Activated naive CD8-positive, alpha-beta T cell treated with anti-CD3 and anti-CD28 coated beads, Interleukin-2, amount 10 ng/mL, durations not matched to agents 7 days and 5 days (primary cell): ENCODE results near the gene SLC25A47. TPM values are rescaled to one million over a fixed set of nuclear protein-coding genes. Genes with fewer than 3 reads are reported as not detected.
"Not testable (repeated sequence)": the region's sequence is repeated elsewhere in the genome, so short reads cannot be mapped to it uniquely, and the experiment has no call there.

Experiments used
- ATAC-seq: fragments of 150-1000 bp; cut with Tn5 transposase; one replicate; pipeline ENCODE4 v1.10.0; 2021; ENCODE audit warnings: low read depth, moderate library complexity
- POLR2A ChIA-PET: fragments of 350-600 bp; sonication (Branson Sonifier 250); formaldehyde crosslinking; loops from one replicate; lab custom pipeline; 2021; ENCODE audit warnings: antibody characterized with exemption; lab: Charles Lee
- DNase-seq: peaks from one replicate; pipeline ENCODE4 v3.0.0; 2021
- H3K27ac Mint-ChIP-seq: one replicate; pipeline ENCODE4 v1.8.0; 2022; ENCODE audit warnings: mild to moderate bottlenecking, mixed read lengths
- H3K27me3 Mint-ChIP-seq: one replicate; pipeline ENCODE4 v1.8.0; 2022; ENCODE audit warnings: mild to moderate bottlenecking, moderate library complexity, mixed read lengths
- H3K36me3 Mint-ChIP-seq: one replicate; pipeline ENCODE4 v1.8.0; 2021; ENCODE audit warnings: mild to moderate bottlenecking, mixed read lengths
- H3K4me1 Mint-ChIP-seq: one replicate; pipeline ENCODE4 v1.8.0; 2021; ENCODE audit warnings: mixed read lengths
- H3K4me3 Mint-ChIP-seq: one replicate; pipeline ENCODE4 v1.8.0; 2022; ENCODE audit warnings: mild to moderate bottlenecking, moderate library complexity, mixed read lengths
- H3K9me3 Mint-ChIP-seq: one replicate; pipeline ENCODE4 v1.8.0; 2021; ENCODE audit warnings: mixed read lengths
- total RNA-seq, 2 experiments: library from RNA; stranded (reverse); gene quantifications; one replicate each; pipeline ENCODE4 v1.2.3, GENCODE V29; 2021

The SLC25A47 gene
- total RNA-seq, 2 experiments from 2014 or later: not detected

- Mint-ChIP-seq H3K9me3 (no peaks in the 10 kb centered on the region), H3K27me3 (peaks cover 19% of the 10 kb centered on the region), H3K4me3 (peak overlapping the region; percentile 80), H3K36me3 (no peaks in the 10 kb centered on the region), H3K27ac (peak overlapping the region; percentile 50), H3K4me1 (peaks cover 10% of the 10 kb centered on the region)
- DNase-seq (peak; percentile 56), ATAC-seq (peak; percentile 8)
- POLR2A ChIA-PET: interaction anchor here (1.1 kb wide), 1 partner anchor 72 kb away, joined by 3 read pairs; no protein-coding TSS in a partner anchor
These were observed 17.6 kb upstream of the SLC25A47 start for GRCh38 chr14:100305324-100306100.

DNA sequence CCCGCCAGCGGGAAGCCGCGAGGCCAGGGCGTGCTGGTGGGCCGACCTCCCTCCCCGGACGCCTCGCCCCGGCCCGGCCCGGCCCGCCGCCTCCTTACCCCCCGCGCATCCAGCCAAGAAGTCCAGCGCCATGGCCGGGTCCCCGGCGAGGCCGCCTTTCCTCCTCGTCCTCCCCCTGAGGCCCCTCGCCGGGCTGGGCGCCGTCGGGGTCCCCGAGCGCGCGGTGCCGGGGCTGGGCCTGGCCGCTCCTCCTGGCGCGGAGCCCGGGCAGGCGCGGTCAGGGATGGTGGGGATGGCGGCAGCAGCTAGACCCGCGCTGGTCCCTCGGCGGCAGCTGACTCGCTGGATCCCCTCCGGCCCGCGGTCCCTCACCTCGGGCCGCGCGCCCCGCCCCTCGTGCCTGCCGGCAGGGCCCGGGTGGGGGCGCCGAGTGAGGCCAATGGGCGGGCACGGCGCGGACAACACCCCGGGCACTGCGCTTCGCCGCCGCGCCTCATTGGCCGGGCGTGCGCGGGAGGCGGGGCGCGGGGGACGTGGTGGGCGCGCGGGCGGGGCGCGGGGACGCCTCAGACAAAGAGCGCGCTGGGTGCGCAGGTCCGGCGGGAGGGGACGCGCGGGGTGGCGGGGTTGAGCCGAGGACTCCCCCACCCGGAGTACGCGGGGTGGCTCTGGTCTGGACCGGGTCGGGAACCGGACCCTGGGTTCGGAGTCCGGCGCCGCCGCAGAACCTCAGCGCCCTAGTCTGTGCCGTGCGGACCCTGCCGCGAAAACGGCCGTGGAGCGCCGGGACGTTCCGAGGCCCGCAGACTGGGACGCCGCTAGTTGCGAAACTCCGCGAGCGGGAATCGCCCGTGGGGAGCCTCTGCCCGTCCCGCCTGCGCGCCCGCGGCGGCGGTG, 16.8 kb upstream of the SLC25A47 start, which contains the start of gene SLC25A29:
SLC25A29 (minus strand) TSS at position 344 of the 897 bp plus-strand sequence; CDS start at position 132, 212 bp downstream.
- Mint-ChIP-seq H3K9me3 (no peaks in the 10 kb centered on the region), H3K36me3 (no peaks in the 10 kb centered on the region), H3K27ac (no peak within 1 kb of the TSS), H3K4me1 (peaks cover 10% of the 10 kb centered on the region), H3K27me3 (peaks cover 23% of the 10 kb centered on the region), H3K4me3 (peak within 1 kb of the TSS; percentile 80)
- peak; percentile 87 for DNase-seq
- ATAC-seq: peak; percentile 90
- POLR2A ChIA-PET: interaction anchor here (0.6 kb wide), 1 partner anchor 69 kb away, joined by 3 read pairs; a partner anchor contains a TSS

DNA sequence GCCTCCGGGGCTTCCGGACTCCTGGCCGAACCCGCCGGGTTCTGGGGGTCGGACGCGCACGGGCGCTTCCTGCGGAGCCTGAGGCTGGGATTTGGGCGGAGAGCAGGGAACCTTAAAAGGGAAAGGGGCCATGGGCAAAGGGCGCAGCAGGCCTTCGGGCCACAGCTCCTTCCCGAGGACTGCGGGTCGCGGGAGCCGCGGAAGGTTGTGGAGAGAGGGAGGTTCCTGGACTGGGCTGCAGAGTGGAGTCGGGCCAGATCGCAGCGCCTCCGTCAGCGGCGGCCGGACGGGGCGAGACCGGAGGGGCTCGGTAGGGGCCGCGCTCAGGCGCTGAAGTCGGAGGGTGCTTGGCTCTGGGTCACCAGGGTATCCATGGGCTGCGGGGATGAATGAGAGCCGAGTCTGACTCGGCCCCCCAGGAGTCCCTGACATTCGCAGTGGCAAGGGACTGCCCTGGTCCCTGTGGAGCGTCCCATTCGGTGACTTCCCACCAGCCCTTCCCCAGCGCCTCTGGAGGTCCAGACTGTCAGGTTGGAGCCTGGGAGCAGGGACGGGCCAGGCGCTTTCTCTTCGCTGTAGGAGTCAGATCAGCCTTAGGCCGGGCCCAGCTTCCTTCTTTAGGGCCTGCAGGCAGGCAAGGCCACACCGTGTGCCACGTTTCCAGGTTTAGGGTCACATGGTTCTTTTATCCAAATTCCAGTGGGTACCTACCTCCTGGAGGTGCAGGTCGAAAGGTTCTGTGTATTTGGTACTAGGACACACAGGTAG, 16.0 kb upstream of the SLC25A47 start:
- Mint-ChIP-seq H3K9me3 (no peaks in the 10 kb centered on the region), H3K36me3 (no peaks in the 10 kb centered on the region), H3K27ac (no peak overlapping the region), H3K4me3 (peak overlapping the region; percentile 73), H3K27me3 (peaks cover 29% of the 10 kb centered on the region), H3K4me1 (peaks cover 10% of the 10 kb centered on the region)
- ATAC-seq: no peak
- no peak for DNase-seq
- POLR2A ChIA-PET: no interaction called here

GRCh38 chr14:100307766-100308426, 15.2 kb upstream of the SLC25A47 start:
- peaks cover 9% of the 10 kb centered on the region for H3K4me1 Mint-ChIP-seq

GRCh38 chr14:100308427-100308792, 14.7 kb upstream of the SLC25A47 start:
- H3K4me1 Mint-ChIP-seq, DNase-seq, H3K36me3 Mint-ChIP-seq, H3K9me3 Mint-ChIP-seq, ATAC-seq, H3K4me3 Mint-ChIP-seq, POLR2A ChIA-PET: not testable (repeated sequence)
- peak overlapping the region; percentile 39 for H3K27ac Mint-ChIP-seq
- H3K27me3 Mint-ChIP-seq: peaks cover 35% of the 10 kb centered on the region

More at GRCh38 chr14:100307766-100308426, 15.2 kb upstream of the SLC25A47 start:
- POLR2A ChIA-PET: no interaction called here
- Mint-ChIP-seq H3K27me3 (peaks cover 35% of the 10 kb centered on the region), H3K4me3 (peak overlapping the region; percentile 73), H3K36me3 (no peaks in the 10 kb centered on the region), H3K9me3 (no peaks in the 10 kb centered on the region), H3K27ac (no peak overlapping the region)
- DNase-seq (no peak), ATAC-seq (no peak)

- POLR2A ChIA-PET: no interaction called here
- H3K9me3 Mint-ChIP-seq: no peaks in the 10 kb centered on the region
- no peak for ATAC-seq
- peaks cover 35% of the 10 kb centered on the region for H3K27me3 Mint-ChIP-seq
- H3K4me3 Mint-ChIP-seq: no peak overlapping the region
- H3K27ac Mint-ChIP-seq: peak overlapping the region; percentile 39
- no peak for DNase-seq
- H3K36me3 Mint-ChIP-seq: no peaks in the 10 kb centered on the region
- H3K4me1 Mint-ChIP-seq: peaks cover 9% of the 10 kb centered on the region
These were observed 14.0 kb upstream of the SLC25A47 start for GRCh38 chr14:100309028-100309737.

- DNase-seq, H3K4me3 Mint-ChIP-seq, ATAC-seq, H3K9me3 Mint-ChIP-seq, H3K27ac Mint-ChIP-seq, H3K4me1 Mint-ChIP-seq, POLR2A ChIA-PET, H3K36me3 Mint-ChIP-seq: not testable (repeated sequence)
- peaks cover 26% of the 10 kb centered on the region for H3K27me3 Mint-ChIP-seq
These were observed 10.8 kb upstream of the SLC25A47 start for GRCh38 chr14:100312110-100312876.

DNA sequence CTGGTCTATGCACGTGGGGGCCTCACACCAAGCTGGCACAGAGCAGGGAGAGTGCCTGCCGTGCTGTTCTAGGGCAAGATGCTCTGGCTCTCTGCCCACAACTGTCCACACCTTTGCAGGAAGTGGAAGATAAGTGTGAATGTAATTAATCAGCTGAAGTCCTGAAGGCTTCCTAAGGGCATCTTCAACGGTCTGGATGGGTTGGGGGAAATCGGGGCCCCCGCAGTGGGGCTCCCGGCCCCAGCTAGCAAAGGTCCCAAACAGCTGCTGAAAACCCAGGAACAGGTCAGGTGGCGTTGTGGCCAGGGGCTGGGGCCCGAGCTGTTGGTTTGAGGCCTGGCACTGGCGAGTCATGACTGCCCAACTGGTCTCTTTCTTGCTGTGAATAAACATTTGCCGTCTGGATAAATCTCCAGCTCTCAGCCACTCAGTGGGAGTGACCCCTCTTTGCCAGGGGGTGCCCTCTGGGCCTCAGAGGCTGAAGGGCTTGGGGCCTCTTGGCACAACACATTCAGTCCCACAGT, 10.2 kb upstream of the SLC25A47 start:
- no peak for ATAC-seq
- POLR2A ChIA-PET: no interaction called here
- peaks cover 3% of the 10 kb centered on the region for H3K4me1 Mint-ChIP-seq
- H3K9me3 Mint-ChIP-seq: no peaks in the 10 kb centered on the region
- DNase-seq: no peak
- no peak overlapping the region for H3K4me3 Mint-ChIP-seq
- no peaks in the 10 kb centered on the region for H3K36me3 Mint-ChIP-seq
- peaks cover 22% of the 10 kb centered on the region for H3K27me3 Mint-ChIP-seq
- H3K27ac Mint-ChIP-seq: no peak overlapping the region

GRCh38 chr14:100313464-100314230, 9.5 kb upstream of the SLC25A47 start:
- Mint-ChIP-seq H3K36me3 (no peaks in the 10 kb centered on the region), H3K27me3 (peaks cover 20% of the 10 kb centered on the region), H3K4me3 (no peak overlapping the region), H3K27ac (no peak overlapping the region), H3K9me3 (no peaks in the 10 kb centered on the region), H3K4me1 (peaks cover 3% of the 10 kb centered on the region)
- ATAC-seq: no peak
- DNase-seq: no peak
- POLR2A ChIA-PET: no interaction called here

GRCh38 chr14:100314724-100315123, 8.4 kb upstream of the SLC25A47 start:
- Mint-ChIP-seq H3K4me3 (no peak overlapping the region), H3K4me1 (peaks cover 3% of the 10 kb centered on the region), H3K27me3 (peaks cover 17% of the 10 kb centered on the region), H3K27ac (no peak overlapping the region), H3K9me3 (no peaks in the 10 kb centered on the region), H3K36me3 (no peaks in the 10 kb centered on the region)
- POLR2A ChIA-PET: no interaction called here
- ATAC-seq (no peak), DNase-seq (no peak)

DNA sequence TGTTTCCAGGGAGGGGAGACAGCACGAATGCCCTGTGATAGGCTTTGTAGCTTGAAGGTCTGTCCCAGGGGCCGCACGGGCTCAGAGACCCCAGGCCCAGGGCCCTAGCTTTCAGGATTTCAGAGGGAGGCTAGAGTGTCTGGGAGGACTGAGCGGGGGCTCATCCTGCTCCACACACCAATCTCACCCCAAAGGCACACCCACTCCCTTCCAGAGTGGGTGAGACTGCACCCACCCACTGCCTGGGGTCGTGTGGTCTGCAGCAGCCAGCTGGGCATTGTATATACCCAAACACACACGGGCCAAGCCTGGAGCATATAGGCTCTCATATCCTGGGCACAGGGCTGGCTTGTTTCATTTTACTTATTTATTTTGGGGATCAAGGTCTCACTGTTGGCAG, 5.8 kb upstream of the SLC25A47 start:
- Mint-ChIP-seq H3K4me1 (peaks cover 7% of the 10 kb centered on the region), H3K27me3 (peaks cover 4% of the 10 kb centered on the region), H3K36me3 (no peaks in the 10 kb centered on the region), H3K27ac (peak overlapping the region; percentile 68), H3K9me3 (no peaks in the 10 kb centered on the region), H3K4me3 (peak overlapping the region; percentile 78)
- no peak for ATAC-seq
- no peak for DNase-seq
- POLR2A ChIA-PET: no interaction called here
